ENCODE measurements around the gene DENND4B. TPM values are rescaled to one million over a fixed set of nuclear protein-coding genes. Genes with fewer than 3 reads are reported as not detected.
A peak's percentile ranks its signal among the peaks of the same experiment; 100 is the strongest.

DENND4B gene
- total RNA-seq, 4 donors from 2014 or later: 42.3 to 121 (median 50.3) TPM

DNA sequence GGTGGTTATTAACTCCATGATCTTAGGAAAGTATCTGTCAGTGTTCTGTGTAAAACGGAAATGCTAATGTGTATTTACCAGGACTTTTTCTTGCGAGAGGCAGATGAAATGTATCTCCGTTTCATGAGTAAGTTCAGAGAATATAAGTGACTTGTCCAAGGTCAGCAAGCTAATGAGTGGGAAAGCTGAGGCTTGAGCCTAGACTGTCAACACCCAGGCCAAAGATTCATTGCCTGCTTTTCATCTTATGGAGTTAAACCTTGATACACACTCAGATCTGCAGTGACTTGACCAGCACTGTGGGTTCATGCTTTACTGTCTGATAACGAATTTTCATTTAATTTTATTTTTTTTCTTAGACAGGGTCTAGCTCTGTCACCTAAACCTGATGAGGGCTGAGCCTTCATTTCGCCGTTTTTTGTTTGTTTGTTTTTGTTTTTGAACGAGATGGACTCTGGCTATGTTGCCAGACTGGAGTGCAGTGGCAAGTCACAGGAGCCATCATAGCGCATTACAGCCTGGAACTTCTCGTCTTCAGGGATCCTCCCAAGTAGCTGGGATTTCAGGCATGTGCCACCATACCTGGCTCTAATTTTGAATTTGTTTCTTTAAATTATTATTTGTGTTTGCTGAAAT, 31.9 kb upstream of the DENND4B start:
- Histone ChIP-seq H3K4me1 (peaks cover 8 to 22% (median 18%) of the 10 kb centered on the region in 4 donors), H3K4me3 (peak overlapping the region in 3 of 4 donors; percentile 94 to 99 (median 97)), H3K9me3 (no peaks in the 10 kb centered on the region), H3K27me3 (no peaks in the 10 kb centered on the region), H3K36me3 (peaks cover 0 to 20% (median 9%) of the 10 kb centered on the region in 4 donors), H3K27ac (peak overlapping the region; percentile 94 to 99 (median 96))
- WGBS, 2 donors (ENCODE audit: low coverage in 1 of 2): 36 to 56% methylated on average over 9 of the region's 9 CpGs
- intact Hi-C loops (cut with DNase I; ENCODE audit: low total_unique reads) (no loop called here), in situ Hi-C loops (cut with MboI; ENCODE audit: low pct_ligation_motif_present in 1 of 4, low pct_unique_long_range_greater_than_20kb in 1 of 4, low sequenced_read_pairs in 3 of 4) (loop anchor here (25.0 kb wide), 4 partner anchors 291 to 466 kb away; partner anchors contain the start of genes ILF2 (in 1 of the 4), NPR1 (in 1 of the 4), S100A3 (in 1 of the 4) and S100A4 (in 1 of the 4))
- DNase-seq: no peak
- TF ChIP-seq POLR2AphosphoS5 (IDR thresholded peaks at IDR 0.05) (no peak), EP300 (IDR thresholded peaks at IDR 0.05; ENCODE audit: low read depth) (no peak), POLR2A (IDR thresholded peaks at IDR 0.05) (no peak)
- TF ChIP-seq, protein P1, sequence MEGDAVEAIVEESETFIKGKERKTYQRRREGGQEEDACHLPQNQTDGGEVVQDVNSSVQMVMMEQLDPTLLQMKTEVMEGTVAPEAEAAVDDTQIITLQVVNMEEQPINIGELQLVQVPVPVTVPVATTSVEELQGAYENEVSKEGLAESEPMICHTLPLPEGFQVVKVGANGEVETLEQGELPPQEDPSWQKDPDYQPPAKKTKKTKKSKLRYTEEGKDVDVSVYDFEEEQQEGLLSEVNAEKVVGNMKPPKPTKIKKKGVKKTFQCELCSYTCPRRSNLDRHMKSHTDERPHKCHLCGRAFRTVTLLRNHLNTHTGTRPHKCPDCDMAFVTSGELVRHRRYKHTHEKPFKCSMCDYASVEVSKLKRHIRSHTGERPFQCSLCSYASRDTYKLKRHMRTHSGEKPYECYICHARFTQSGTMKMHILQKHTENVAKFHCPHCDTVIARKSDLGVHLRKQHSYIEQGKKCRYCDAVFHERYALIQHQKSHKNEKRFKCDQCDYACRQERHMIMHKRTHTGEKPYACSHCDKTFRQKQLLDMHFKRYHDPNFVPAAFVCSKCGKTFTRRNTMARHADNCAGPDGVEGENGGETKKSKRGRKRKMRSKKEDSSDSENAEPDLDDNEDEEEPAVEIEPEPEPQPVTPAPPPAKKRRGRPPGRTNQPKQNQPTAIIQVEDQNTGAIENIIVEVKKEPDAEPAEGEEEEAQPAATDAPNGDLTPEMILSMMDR (IDR thresholded peaks at IDR 0.05): no peak

DNA sequence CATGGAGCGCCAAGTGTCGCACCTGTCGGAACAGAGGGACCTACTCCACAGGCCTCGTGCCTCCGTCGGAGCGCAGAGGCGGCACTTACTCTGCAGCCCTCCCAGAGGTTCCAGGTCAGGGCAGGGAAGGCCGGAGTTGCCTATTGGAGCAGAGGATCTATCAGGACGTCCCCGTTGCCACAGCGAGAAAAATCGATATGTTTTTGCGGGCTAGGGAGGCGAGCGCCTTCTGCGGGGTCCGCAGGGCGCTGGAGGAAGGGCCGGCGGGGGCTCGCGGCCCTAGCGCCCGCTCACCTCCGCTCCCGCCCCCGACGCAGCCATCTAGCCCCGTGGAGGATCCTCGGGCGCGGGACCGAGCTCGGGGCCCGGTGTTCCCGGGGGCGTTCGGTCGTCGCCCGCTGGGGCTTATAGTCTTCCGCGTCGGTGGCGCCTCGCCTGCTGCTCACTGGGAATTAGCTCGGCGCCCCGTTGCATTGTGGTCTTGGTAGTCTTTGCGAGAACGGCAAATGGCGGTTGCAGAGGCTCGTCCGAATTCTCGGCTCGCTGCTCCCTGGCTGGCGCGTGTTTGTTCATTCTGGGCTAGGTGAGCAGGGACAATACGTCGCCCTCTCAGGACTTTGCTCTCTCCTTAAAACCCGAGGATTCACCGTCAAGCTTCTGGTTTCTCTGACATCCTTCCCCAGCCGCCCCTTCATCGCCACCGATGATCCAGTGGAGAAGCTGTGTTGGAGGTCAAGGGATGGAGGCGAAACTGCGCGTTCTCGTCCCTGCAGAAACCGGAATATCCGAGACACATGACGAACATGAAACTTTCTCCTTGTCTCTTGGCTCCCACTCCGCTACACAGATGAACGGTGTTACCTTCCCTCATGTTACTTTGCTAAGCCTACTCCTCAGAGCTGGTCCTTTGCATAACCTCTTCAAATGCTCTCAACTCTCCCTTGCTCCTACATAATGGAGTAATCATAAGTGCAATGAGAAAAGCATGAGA, 31.0 kb upstream of the DENND4B start, which contains the start of gene JTB:
Gene JTB (minus strand): TSS at position 425 of the 991 bp plus-strand sequence. CDS start 422 bp downstream, at position 3.
- Histone ChIP-seq H3K4me3 (peak within 1 kb of the TSS; percentile 80 to 99 (median 96)), H3K4me1 (peaks cover 8 to 22% (median 18%) of the 10 kb centered on the region in 4 donors), H3K27ac (peak within 1 kb of the TSS; percentile 94 to 99 (median 96)), H3K27me3 (no peaks in the 10 kb centered on the region), H3K9me3 (no peaks in the 10 kb centered on the region), H3K36me3 (peaks cover 0 to 20% (median 9%) of the 10 kb centered on the region in 4 donors)
- peak; percentile 95 to 98 (median 95) for TF ChIP-seq POLR2AphosphoS5 (IDR thresholded peaks at IDR 0.05)
- TF ChIP-seq POLR2A (IDR thresholded peaks at IDR 0.05): peak; percentile 93
- TF ChIP-seq, protein P1 (IDR thresholded peaks at IDR 0.05): peak in 2 of 5 experiments; percentile 15 to 27
- TF ChIP-seq EP300 (IDR thresholded peaks at IDR 0.05; ENCODE audit: low read depth): no peak
- 0% methylated on average over 10 to 75 of the region's 75 CpGs for WGBS, 2 donors (ENCODE audit: low coverage in 1 of 2)
- peak; percentile 92 for DNase-seq
- intact Hi-C loops (cut with DNase I; ENCODE audit: low total_unique reads) (no loop called here), in situ Hi-C loops (cut with MboI; ENCODE audit: low pct_ligation_motif_present in 1 of 4, low pct_unique_long_range_greater_than_20kb in 1 of 4, low sequenced_read_pairs in 3 of 4) (loop anchor here (25.0 kb wide), 4 partner anchors 290 to 465 kb away; partner anchors contain the start of genes ILF2 (in 1 of the 4), NPR1 (in 1 of the 4), S100A3 (in 1 of the 4) and S100A4 (in 1 of the 4))

DNA sequence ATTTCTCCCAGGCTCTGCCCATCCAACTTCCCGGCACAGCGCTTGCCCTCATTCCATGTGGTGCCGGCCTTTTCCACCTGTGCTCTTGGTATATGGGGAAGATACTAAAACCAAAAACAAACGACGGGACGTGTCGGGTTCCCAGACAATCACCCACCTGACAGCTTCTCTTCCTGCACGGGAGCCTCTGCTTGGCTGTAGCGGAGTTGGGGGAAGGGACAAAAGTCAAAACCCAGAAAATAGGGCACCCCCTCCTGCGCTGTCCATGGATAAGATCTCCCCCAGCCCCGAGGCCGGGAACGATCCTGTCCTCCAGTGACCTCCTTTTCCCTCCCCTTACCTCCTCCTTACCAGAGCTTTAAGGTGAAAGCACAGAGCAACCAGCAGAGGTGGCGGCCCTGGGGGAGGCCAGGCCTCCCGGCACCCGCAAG, 30.3 kb upstream of the DENND4B start:
- peak overlapping the region; percentile 94 to 99 (median 96) for H3K27ac ChIP-seq
- TF ChIP-seq, protein P1 (IDR thresholded peaks at IDR 0.05): no peak
- TF ChIP-seq POLR2A (IDR thresholded peaks at IDR 0.05): no peak
- intact Hi-C loops (cut with DNase I; ENCODE audit: low total_unique reads): no loop called here
- DNase-seq: no peak
- WGBS, 2 donors (ENCODE audit: low coverage in 1 of 2): 0% methylated on average over 15 of the region's 16 CpGs; no CpG with 5 or more reads in 1 of the 2 donors
- H3K36me3 ChIP-seq: peaks cover 0 to 20% (median 9%) of the 10 kb centered on the region in 4 donors
- H3K27me3 ChIP-seq: no peaks in the 10 kb centered on the region
- peak overlapping the region; percentile 80 to 99 (median 96) for H3K4me3 ChIP-seq
- peaks cover 8 to 22% (median 18%) of the 10 kb centered on the region in 4 donors for H3K4me1 ChIP-seq
- in situ Hi-C loops (cut with MboI; ENCODE audit: low pct_ligation_motif_present in 1 of 4, low pct_unique_long_range_greater_than_20kb in 1 of 4, low sequenced_read_pairs in 3 of 4): loop anchor here (25.0 kb wide), 4 partner anchors 290 to 465 kb away; partner anchors contain the start of genes ILF2 (in 1 of the 4), NPR1 (in 1 of the 4), S100A3 (in 1 of the 4) and S100A4 (in 1 of the 4)
- no peaks in the 10 kb centered on the region for H3K9me3 ChIP-seq
